Hepatocyte (in vitro differentiated cells): ENCODE measurements around the gene CROCC2.

Source experiments
- EZH2 ChIP-seq: fragments of 200-600 bp; sonication (generic); IDR thresholded peaks from 2 replicates; pipeline ENCODE4 v1.6.1; 2016; ENCODE audit warnings: antibody characterized with exemption, mild to moderate bottlenecking, borderline replicate concordance
- EZH2phosphoT487 ChIP-seq: fragments of 200-600 bp; sonication (generic); IDR thresholded peaks from one replicate; pipeline ENCODE4 v1.6.1; 2018; ENCODE audit warnings: antibody characterized with exemption, mild to moderate bottlenecking, low read depth, moderate library complexity; ENCODE audit not compliant: unreplicated experiment, severe bottlenecking
- TF ChIP-seq, protein P1 (sequence below): fragments of 200-600 bp; sonication (generic); IDR thresholded peaks from 2 replicates; pipeline ENCODE4 v1.5.1; 2016; ENCODE audit warnings: antibody characterized with exemption, mild to moderate bottlenecking; ENCODE audit not compliant: poor library complexity

DNA sequence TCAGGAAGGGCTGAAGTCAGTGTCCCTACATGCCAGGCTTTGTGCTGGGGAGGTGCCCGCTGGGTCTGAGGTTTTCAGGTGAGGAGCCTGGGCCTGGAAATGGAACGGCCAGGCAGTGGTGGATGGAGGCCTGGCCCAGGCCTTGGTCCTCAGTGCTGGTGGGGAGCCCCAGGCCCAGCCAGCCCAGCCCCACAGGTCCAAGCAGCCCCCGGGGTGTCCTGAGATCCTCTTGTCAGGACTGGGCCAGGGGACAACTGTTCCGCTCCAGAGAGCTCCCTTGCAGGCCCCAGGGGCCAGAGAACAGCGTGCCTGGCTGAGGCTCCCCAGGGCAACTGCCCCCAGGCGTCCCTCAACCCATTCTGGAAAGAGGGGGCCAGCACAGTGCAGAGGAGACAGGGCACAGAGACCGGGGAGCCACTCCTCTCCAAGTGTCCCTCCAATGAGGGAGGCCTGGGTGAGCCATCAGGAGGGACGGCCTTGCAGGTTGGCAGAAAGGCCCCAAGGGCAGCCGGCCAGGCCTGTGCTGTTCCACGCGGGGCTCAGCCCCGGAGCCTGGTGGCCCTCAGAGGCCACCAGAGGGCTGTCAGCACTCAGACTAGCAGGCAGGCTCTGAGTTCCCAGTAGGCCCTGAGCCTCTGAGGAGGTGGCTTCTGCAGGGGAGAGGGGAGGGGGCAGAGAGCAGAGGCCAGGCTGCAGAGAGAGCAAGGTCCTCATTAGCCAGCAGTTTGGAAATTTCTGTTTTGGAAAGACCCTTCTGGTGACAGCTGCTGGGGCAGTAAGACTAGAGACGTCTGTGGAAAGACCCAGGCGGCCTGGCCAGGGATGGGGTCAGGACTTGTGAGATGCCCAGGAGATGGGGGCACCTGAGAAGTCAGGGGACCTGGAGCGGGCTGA lies 62.8 kb downstream of the CROCC2 start:
- TF ChIP-seq, protein P1, sequence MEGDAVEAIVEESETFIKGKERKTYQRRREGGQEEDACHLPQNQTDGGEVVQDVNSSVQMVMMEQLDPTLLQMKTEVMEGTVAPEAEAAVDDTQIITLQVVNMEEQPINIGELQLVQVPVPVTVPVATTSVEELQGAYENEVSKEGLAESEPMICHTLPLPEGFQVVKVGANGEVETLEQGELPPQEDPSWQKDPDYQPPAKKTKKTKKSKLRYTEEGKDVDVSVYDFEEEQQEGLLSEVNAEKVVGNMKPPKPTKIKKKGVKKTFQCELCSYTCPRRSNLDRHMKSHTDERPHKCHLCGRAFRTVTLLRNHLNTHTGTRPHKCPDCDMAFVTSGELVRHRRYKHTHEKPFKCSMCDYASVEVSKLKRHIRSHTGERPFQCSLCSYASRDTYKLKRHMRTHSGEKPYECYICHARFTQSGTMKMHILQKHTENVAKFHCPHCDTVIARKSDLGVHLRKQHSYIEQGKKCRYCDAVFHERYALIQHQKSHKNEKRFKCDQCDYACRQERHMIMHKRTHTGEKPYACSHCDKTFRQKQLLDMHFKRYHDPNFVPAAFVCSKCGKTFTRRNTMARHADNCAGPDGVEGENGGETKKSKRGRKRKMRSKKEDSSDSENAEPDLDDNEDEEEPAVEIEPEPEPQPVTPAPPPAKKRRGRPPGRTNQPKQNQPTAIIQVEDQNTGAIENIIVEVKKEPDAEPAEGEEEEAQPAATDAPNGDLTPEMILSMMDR: no peak
- TF ChIP-seq EZH2 (no peak), EZH2phosphoT487 (no peak)
